Measurements from ENCODE around the gene ACTG1. TPM values are rescaled to one million over a fixed set of nuclear protein-coding genes. Genes with fewer than 3 reads are reported as not detected.

Gene ACTG1
- total and polyA plus RNA-seq, 4 donors: 1,438 to 2,547 (median 2,309) TPM

- peaks cover 0 to 1% of the 10 kb centered on the region in 2 donors for H3K4me1 ChIP-seq (ENCODE audit: control insufficient read depth in 1 of 2, insufficient read depth in 2 of 2, low read length in 2 of 2)
- H3K27me3 ChIP-seq (ENCODE audit: control insufficient read depth in 1 of 2, insufficient read depth in 2 of 2, low read length in 1 of 2): peaks cover 0 to 2% of the 10 kb centered on the region in 2 donors
- ATAC-seq (ENCODE audit: low FRiP score) (no peak), DNase-seq (peak in 1 of 2 donors; percentile 75)
- H3K36me3 ChIP-seq (ENCODE audit: control insufficient read depth in 1 of 2, insufficient read depth in 2 of 2, low read length in 1 of 2): no peaks in the 10 kb centered on the region
- H3K9me3 ChIP-seq (ENCODE audit: control insufficient read depth, low read length): no peaks in the 10 kb centered on the region
- intact Hi-C loops (cut with DNase I): loop anchor here (5.0 kb wide), 1 partner anchor 85 kb away; no protein-coding TSS in a partner anchor
- peak overlapping the region in 1 of 2 donors; percentile 0 for H3K27ac ChIP-seq (ENCODE audit: low read depth in 1 of 2, low read length in 2 of 2)
- peak overlapping the region in 1 of 2 donors; percentile 3 for H3K4me3 ChIP-seq (ENCODE audit: low read length in 2 of 2)
- WGBS, 2 donors: 52 to 53% methylated on average over 9 of the region's 9 CpGs
Observed at GRCh38 chr17:81517009-81517338, 4.4 kb upstream of the ACTG1 start.

- intact Hi-C loops (cut with DNase I): loop anchor here (5.0 kb wide), 1 partner anchor 86 kb away; no protein-coding TSS in a partner anchor
- peaks cover 0 to 2% of the 10 kb centered on the region in 2 donors for H3K27me3 ChIP-seq (ENCODE audit: control insufficient read depth in 1 of 2, insufficient read depth in 2 of 2, low read length in 1 of 2)
- H3K4me1 ChIP-seq (ENCODE audit: control insufficient read depth in 1 of 2, insufficient read depth in 2 of 2, low read length in 2 of 2): peaks cover 0 to 1% of the 10 kb centered on the region in 2 donors
- H3K4me3 ChIP-seq (ENCODE audit: low read length in 2 of 2): peak overlapping the region; percentile 12 to 52
- peaks cover 0 to 3% of the 10 kb centered on the region in 2 donors for H3K36me3 ChIP-seq (ENCODE audit: control insufficient read depth in 1 of 2, insufficient read depth in 2 of 2, low read length in 1 of 2)
- DNase-seq (peak in 1 of 2 donors; percentile 76), ATAC-seq (ENCODE audit: low FRiP score) (no peak)
- H3K27ac ChIP-seq (ENCODE audit: low read depth in 1 of 2, low read length in 2 of 2): peak overlapping the region; percentile 9 to 37
- H3K9me3 ChIP-seq (ENCODE audit: control insufficient read depth, low read length): no peaks in the 10 kb centered on the region
- WGBS, 2 donors: 16 to 30% methylated on average over 4 of the region's 4 CpGs
Observed at GRCh38 chr17:81516439-81516838, 3.8 kb upstream of the ACTG1 start.

- ATAC-seq (ENCODE audit: low FRiP score) (no peak), DNase-seq (peak in 1 of 2 donors; percentile 77)
- peaks cover 0 to 2% of the 10 kb centered on the region in 2 donors for H3K27me3 ChIP-seq (ENCODE audit: control insufficient read depth in 1 of 2, insufficient read depth in 2 of 2, low read length in 1 of 2)
- peak overlapping the region; percentile 9 to 37 for H3K27ac ChIP-seq (ENCODE audit: low read depth in 1 of 2, low read length in 2 of 2)
- no peaks in the 10 kb centered on the region for H3K9me3 ChIP-seq (ENCODE audit: control insufficient read depth, low read length)
- H3K4me1 ChIP-seq (ENCODE audit: control insufficient read depth in 1 of 2, insufficient read depth in 2 of 2, low read length in 2 of 2): peaks cover 0 to 1% of the 10 kb centered on the region in 2 donors
- 14 to 24% methylated on average over 19 of the region's 19 CpGs for WGBS, 2 donors
- intact Hi-C loops (cut with DNase I): loop anchor here (5.0 kb wide), 1 partner anchor 87 kb away; no protein-coding TSS in a partner anchor
- peaks cover 0 to 12% of the 10 kb centered on the region in 2 donors for H3K36me3 ChIP-seq (ENCODE audit: control insufficient read depth in 1 of 2, insufficient read depth in 2 of 2, low read length in 1 of 2)
- peak overlapping the region; percentile 52 to 87 for H3K4me3 ChIP-seq (ENCODE audit: low read length in 2 of 2)
Observed at GRCh38 chr17:81515530-81516041, 3.0 kb upstream of the ACTG1 start.

GRCh38 chr17:81514739-81515529 is 2.3 kb upstream of the ACTG1 start:
- intact Hi-C loops (cut with DNase I): loop anchor here (5.0 kb wide), 1 partner anchor 87 kb away; no protein-coding TSS in a partner anchor
- H3K36me3 ChIP-seq (ENCODE audit: control insufficient read depth in 1 of 2, insufficient read depth in 2 of 2, low read length in 1 of 2): peaks cover 0 to 16% of the 10 kb centered on the region in 2 donors
- H3K4me1 ChIP-seq (ENCODE audit: control insufficient read depth in 1 of 2, insufficient read depth in 2 of 2, low read length in 2 of 2): peaks cover 0 to 1% of the 10 kb centered on the region in 2 donors
- H3K27ac ChIP-seq (ENCODE audit: low read depth in 1 of 2, low read length in 2 of 2): peak overlapping the region; percentile 85 to 100
- 1% methylated on average over 40 to 82 of the region's 82 CpGs for WGBS, 2 donors
- no peaks in the 10 kb centered on the region for H3K9me3 ChIP-seq (ENCODE audit: control insufficient read depth, low read length)
- DNase-seq (peak; percentile 90 to 94), ATAC-seq (ENCODE audit: low FRiP score) (peak; percentile 70)
- H3K4me3 ChIP-seq (ENCODE audit: low read length in 2 of 2): peak overlapping the region; percentile 72 to 93
- H3K27me3 ChIP-seq (ENCODE audit: control insufficient read depth in 1 of 2, insufficient read depth in 2 of 2, low read length in 1 of 2): peaks cover 0 to 2% of the 10 kb centered on the region in 2 donors

- 1% methylated on average over 18 to 34 of the region's 34 CpGs for WGBS, 2 donors
- ATAC-seq (ENCODE audit: low FRiP score) (no peak), DNase-seq (no peak)
- intact Hi-C loops (cut with DNase I): no loop called here
- Histone ChIP-seq H3K4me3 (ENCODE audit: low read length in 2 of 2) (peak overlapping the region; percentile 72 to 93), H3K9me3 (ENCODE audit: control insufficient read depth, low read length) (no peaks in the 10 kb centered on the region), H3K4me1 (ENCODE audit: control insufficient read depth in 1 of 2, insufficient read depth in 2 of 2, low read length in 2 of 2) (peaks cover 0 to 1% of the 10 kb centered on the region in 2 donors), H3K27ac (ENCODE audit: low read depth in 1 of 2, low read length in 2 of 2) (peak overlapping the region; percentile 97 to 100), H3K27me3 (ENCODE audit: control insufficient read depth in 1 of 2, insufficient read depth in 2 of 2, low read length in 1 of 2) (peaks cover 0 to 2% of the 10 kb centered on the region in 2 donors), H3K36me3 (ENCODE audit: control insufficient read depth in 1 of 2, insufficient read depth in 2 of 2, low read length in 1 of 2) (peaks cover 0 to 16% of the 10 kb centered on the region in 2 donors)
Observed at GRCh38 chr17:81514489-81514738, 1.8 kb upstream of the ACTG1 start.

GRCh38 chr17:81513753-81514488 is 1.3 kb upstream of the ACTG1 start:
- Histone ChIP-seq H3K27ac (ENCODE audit: low read depth in 1 of 2, low read length in 2 of 2) (peak overlapping the region; percentile 97 to 100), H3K4me3 (ENCODE audit: low read length in 2 of 2) (peak overlapping the region; percentile 72 to 93), H3K9me3 (ENCODE audit: control insufficient read depth, low read length) (no peaks in the 10 kb centered on the region), H3K36me3 (ENCODE audit: control insufficient read depth in 1 of 2, insufficient read depth in 2 of 2, low read length in 1 of 2) (peaks cover 0 to 17% of the 10 kb centered on the region in 2 donors), H3K27me3 (ENCODE audit: control insufficient read depth in 1 of 2, insufficient read depth in 2 of 2, low read length in 1 of 2) (peaks cover 0 to 2% of the 10 kb centered on the region in 2 donors), H3K4me1 (ENCODE audit: control insufficient read depth in 1 of 2, insufficient read depth in 2 of 2, low read length in 2 of 2) (peaks cover 0 to 1% of the 10 kb centered on the region in 2 donors)
- intact Hi-C loops (cut with DNase I): no loop called here
- ATAC-seq (ENCODE audit: low FRiP score): peak; percentile 51
- DNase-seq: peak; percentile 81 to 91
- WGBS, 2 donors: 0 to 1% methylated on average over 49 to 64 of the region's 64 CpGs

GRCh38 chr17:81513372-81513752 is 763 bp upstream of the ACTG1 start:
- DNase-seq (peak; percentile 81 to 86), ATAC-seq (ENCODE audit: low FRiP score) (peak; percentile 28)
- H3K4me1 ChIP-seq (ENCODE audit: control insufficient read depth in 1 of 2, insufficient read depth in 2 of 2, low read length in 2 of 2): peaks cover 0 to 1% of the 10 kb centered on the region in 2 donors
- peaks cover 0 to 19% of the 10 kb centered on the region in 2 donors for H3K36me3 ChIP-seq (ENCODE audit: control insufficient read depth in 1 of 2, insufficient read depth in 2 of 2, low read length in 1 of 2)
- intact Hi-C loops (cut with DNase I): no loop called here
- H3K27me3 ChIP-seq (ENCODE audit: control insufficient read depth in 1 of 2, insufficient read depth in 2 of 2, low read length in 1 of 2): peaks cover 0 to 2% of the 10 kb centered on the region in 2 donors
- H3K27ac ChIP-seq (ENCODE audit: low read depth in 1 of 2, low read length in 2 of 2): peak overlapping the region; percentile 97 to 100
- WGBS, 2 donors: 0% methylated on average over 22 to 23 of the region's 23 CpGs
- H3K4me3 ChIP-seq (ENCODE audit: low read length in 2 of 2): peak overlapping the region; percentile 72 to 93
- H3K9me3 ChIP-seq (ENCODE audit: control insufficient read depth, low read length): no peaks in the 10 kb centered on the region

GRCh38 chr17:81511804-81512561 is 616 bp downstream of the ACTG1 start:
- peaks cover 0 to 2% of the 10 kb centered on the region in 2 donors for H3K27me3 ChIP-seq (ENCODE audit: control insufficient read depth in 1 of 2, insufficient read depth in 2 of 2, low read length in 1 of 2)
- no peak for ATAC-seq (ENCODE audit: low FRiP score)
- no peaks in the 10 kb centered on the region for H3K9me3 ChIP-seq (ENCODE audit: control insufficient read depth, low read length)
- peak in 1 of 2 donors; percentile 82 for DNase-seq
- intact Hi-C loops (cut with DNase I): loop anchor here (1.0 to 2.0 kb wide), 2 partner anchors 115 kb away; no protein-coding TSS in a partner anchor
- 0% methylated on average over 59 to 62 of the region's 62 CpGs for WGBS, 2 donors
- H3K4me3 ChIP-seq (ENCODE audit: low read length in 2 of 2): peak overlapping the region; percentile 95 to 97
- no peaks in the 10 kb centered on the region for H3K4me1 ChIP-seq (ENCODE audit: control insufficient read depth in 1 of 2, insufficient read depth in 2 of 2, low read length in 2 of 2)
- H3K27ac ChIP-seq (ENCODE audit: low read depth in 1 of 2, low read length in 2 of 2): peak overlapping the region; percentile 58 to 78
- H3K36me3 ChIP-seq (ENCODE audit: control insufficient read depth in 1 of 2, insufficient read depth in 2 of 2, low read length in 1 of 2): peaks cover 0 to 19% of the 10 kb centered on the region in 2 donors

Data from aorta (tissue), 5 donors.